ENCODE results near the gene TUBB4A.

TUBB4A gene

GRCh38 chr19:6499052-6499790 lies 2.9 kb downstream of the TUBB4A start:
- no peak overlapping the region for H3K4me3 ChIP-seq (ENCODE audit: low read depth, low read length)
- no peak for TF ChIP-seq CTCF (IDR thresholded peaks at IDR 0.05; ENCODE audit: low read depth, low read length)

GRCh38 chr19:6498294-6499036 lies 3.6 kb downstream of the TUBB4A start:
- no peak overlapping the region for H3K4me3 ChIP-seq (ENCODE audit: low read depth, low read length)
- no peak for TF ChIP-seq CTCF (IDR thresholded peaks at IDR 0.05; ENCODE audit: low read depth, low read length)

GRCh38 chr19:6495947-6496346 lies 6.2 kb downstream of the TUBB4A start:
- TF ChIP-seq CTCF (IDR thresholded peaks at IDR 0.05; ENCODE audit: low read depth, low read length): no peak
- H3K4me3 ChIP-seq (ENCODE audit: low read depth, low read length): no peak overlapping the region

GRCh38 chr19:6494438-6495036 lies 7.6 kb downstream of the TUBB4A start:
- TF ChIP-seq CTCF (IDR thresholded peaks at IDR 0.05; ENCODE audit: low read depth, low read length): no peak
- H3K4me3 ChIP-seq (ENCODE audit: low read depth, low read length): no peak overlapping the region

GRCh38 chr19:6491802-6492592 lies 10.1 kb downstream of the TUBB4A start:
- no peak overlapping the region for H3K4me3 ChIP-seq (ENCODE audit: low read depth, low read length)
- TF ChIP-seq CTCF (IDR thresholded peaks at IDR 0.05; ENCODE audit: low read depth, low read length): no peak

- H3K4me3 ChIP-seq (ENCODE audit: low read depth, low read length): no peak overlapping the region
- no peak for TF ChIP-seq CTCF (IDR thresholded peaks at IDR 0.05; ENCODE audit: low read depth, low read length)
These were observed 12.0 kb downstream of the TUBB4A start for GRCh38 chr19:6490134-6490533.

All from WI38 (cell line).